Measurements from ENCODE around the gene YPEL3. TPM values are rescaled to one million over a fixed set of nuclear protein-coding genes. Genes with fewer than 3 reads are reported as not detected.
"Not testable (repeated sequence)": the region's sequence is repeated elsewhere in the genome, so short reads cannot be mapped to it uniquely, and the experiment has no call there.

The YPEL3 gene
- total RNA-seq, 1 donor from 2014 or later, result 18.8 TPM

DNA sequence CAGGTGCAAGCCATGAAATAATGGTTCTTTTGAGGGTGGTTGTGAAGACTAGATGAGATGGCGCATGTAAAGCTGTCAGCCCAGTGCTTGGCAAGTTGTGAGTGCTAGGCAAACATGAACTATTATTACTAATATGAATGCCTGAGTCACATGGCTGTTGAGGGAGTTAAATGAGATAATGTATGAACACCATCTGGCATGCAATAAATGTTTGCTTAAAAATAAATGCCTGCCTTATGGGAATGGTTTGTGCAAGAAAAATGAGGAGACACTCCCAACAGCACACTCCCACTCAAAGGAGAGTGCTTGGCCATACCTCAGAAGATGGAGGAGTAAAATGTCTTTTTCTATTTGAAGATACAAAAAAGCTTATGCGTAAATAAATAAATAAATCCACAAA, 23.4 kb upstream of the YPEL3 start:
- no peak for FAIRE-seq
- no peak for DNase-seq (ENCODE audit: low spot score in 2 of 2)

DNA sequence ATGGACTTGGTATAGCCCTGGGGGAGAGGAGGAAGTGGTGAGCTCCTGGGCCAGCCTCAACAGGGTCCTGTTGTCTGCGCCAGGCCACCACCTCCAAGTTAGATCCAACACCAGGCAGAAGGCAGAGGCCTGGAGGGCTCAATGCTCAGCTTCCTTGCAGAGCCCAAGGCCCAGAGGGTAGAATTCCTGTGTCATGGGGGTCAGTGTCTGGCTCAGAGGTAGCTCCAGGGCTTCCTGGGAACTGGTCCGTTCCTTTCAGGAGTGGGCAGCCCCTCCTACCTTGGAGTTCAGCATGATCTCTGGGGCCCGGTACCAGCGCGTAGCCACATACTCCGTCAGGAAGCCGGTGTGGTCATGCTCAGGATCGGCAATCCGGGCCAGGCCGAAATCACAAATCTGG, 21.8 kb upstream of the YPEL3 start:
- no peak for DNase-seq (ENCODE audit: low spot score in 2 of 2)
- FAIRE-seq, result no peak

DNA sequence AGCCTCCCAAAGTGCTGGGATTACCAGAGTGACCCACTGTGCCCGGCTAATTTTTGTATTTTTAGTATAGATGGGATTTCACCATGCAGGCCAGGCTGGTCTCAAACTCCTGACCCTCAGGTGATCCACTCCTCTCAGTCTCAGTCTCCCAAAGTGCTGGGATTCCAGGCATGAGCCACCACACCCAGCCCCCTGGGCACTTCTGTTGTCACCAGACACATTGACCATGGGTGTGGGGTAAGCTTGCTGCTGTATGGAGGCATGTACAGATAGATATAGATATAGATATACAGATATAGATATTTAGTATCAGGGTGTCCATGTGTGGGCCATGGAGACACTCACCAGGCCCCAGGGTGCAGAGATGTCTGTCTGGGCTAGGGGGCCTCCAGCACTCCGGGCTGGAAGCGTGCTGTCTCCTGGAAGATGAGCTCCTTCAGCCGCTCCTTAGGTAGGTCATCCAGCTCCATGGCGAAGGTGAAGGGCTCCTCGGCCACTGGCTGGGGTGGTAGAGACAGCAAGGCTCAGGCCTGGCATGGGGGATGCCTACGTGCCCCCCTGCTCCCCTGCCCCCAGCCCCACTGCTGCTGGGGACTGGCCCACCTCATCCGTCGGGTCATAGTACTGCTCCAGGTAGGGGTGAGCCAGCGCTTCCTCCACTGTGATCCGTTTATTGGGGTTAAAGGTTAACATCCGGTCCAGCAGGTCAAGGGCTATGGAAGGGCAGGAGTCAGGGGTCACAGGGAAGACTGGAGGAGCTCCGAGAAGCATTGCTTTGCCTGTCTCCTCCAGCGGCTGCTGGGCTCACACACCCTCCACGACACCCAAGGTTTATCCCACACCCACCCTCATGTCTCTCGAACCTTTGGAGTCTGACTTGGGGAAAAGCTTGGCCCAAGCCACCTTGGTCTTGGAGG, 20.5 kb upstream of the YPEL3 start:
- FAIRE-seq, result no peak
- no peak for DNase-seq (ENCODE audit: low spot score in 2 of 2)

DNA sequence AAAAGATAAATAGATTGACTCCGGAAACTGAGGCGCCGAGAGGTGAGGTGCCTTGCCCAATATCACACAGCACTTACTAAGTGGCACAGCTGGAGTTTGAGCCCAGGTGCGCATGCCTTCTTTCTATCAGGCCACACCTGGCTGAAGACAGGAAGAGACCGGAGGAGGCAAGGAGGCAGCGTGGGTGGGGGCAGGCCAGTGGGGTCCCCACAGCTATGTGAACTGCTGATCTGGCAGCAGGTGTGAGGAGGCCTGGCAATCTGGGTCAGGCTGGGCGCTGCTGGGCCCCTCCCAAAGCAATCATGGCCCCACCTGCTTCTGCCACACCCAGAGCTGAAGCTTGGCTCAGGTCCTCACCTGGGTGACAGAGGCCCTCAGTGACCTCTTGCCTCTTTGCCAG, 19.2 kb upstream of the YPEL3 start:
- FAIRE-seq, result no peak
- no peak for DNase-seq (ENCODE audit: low spot score in 2 of 2)

DNA sequence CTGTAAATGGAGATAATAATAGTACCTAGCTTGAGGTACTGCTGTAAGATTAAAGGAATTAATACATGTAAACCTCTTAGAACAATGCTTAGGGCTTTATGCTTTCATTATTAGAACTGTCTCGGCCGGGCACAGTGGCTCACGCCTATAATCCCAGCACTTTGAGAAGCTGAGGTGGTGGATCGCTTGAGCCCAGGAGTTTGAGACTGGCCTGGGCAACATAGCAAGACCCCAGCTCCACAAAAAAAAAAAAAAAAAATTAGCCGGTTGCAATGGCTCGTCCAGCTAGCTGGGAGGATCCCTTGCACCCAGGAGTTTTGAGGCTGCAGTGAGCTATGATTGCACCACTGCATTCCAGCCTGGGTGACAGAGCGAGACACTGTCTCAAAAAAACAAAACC, 18.8 kb upstream of the YPEL3 start:
- not testable (repeated sequence) for DNase-seq (ENCODE audit: low spot score in 2 of 2); FAIRE-seq

DNA sequence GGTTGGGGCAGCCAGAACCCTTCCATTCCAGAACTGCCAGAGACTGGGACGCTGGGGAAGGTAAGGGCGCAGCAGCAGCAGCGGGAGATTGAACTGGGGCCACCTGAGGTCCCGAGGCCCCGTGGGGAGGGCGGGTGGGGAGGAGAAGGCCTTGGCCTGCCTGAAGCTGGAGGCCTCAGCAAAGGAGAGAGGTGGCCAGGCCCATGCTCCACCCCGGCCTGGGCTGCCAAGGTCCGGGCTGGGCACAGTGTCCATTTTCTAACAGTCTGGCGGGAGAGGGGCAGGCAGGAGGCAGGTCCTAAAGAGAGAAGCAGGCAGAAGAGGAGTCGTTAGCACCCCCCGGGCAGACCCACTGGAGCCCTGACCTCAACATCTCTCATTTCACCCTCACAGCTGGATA, 18.4 kb upstream of the YPEL3 start:
- DNase-seq (ENCODE audit: low spot score in 2 of 2), result no peak
- no peak for FAIRE-seq

DNA sequence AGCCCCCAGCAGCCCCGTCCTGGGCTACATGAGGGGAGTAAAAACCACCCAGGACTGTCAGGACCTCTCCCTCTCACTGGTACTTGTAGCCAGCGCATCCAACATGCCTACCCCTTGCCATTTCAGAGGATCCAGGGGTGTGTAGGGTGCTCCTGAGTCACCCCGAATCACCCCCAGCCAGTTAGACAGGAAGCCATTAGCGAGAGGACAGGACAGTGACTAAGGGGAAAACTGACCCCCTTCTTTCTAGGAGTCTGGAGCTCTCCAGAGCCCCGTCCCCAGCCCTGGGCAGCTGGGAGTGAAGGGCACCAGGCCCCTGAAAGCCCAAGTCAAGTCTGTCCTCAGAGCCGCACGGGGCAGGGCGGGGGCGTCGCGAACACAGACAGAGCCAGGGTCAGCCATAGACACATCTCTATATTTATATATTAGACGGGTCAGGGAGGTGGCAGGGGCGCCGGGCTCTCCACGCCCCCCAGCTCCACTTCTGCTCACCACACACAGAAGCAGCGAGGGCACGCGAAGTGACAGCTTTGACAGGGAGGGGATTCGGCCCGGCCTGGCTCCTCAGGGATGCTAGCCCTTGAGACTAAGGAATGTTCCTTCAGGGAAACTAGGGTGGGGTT, 17.8 kb upstream of the YPEL3 start:
- DNase-seq (ENCODE audit: low spot score in 2 of 2) (no peak), FAIRE-seq (no peak)

DNA sequence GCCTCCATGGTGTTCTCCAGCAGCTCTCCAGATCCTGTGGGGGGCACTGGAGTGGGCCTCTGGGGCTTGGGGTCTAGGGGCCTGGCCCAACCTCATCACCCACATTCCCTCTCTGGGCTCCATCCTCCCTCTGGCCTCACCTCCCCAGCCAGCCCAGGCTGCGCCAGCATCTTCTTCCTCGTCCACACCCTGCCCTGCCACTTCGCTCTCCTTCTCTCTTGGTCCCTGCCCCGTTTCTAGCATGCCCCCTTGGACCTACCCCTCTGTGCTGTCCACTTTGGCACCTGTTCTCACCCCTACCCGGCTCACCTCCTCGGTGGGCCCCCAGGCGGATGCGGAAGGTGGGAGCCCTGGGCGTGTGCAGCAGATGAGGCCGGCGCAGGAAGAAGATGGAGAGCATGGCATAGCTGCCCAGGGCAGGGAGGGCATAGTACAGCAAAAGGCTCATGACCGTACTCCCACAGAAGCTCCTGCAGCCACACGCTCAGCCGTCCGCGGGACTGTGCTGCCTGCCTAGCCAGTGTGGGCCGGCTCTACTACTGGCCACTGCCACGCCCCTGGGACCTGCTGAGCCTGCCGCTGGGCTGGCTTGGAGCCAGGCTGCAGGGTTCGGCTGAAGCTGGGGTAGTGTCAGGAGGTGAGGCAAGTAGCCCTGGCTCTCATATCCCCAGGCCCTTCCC, 17.2 kb upstream of the YPEL3 start, which contains the start of gene GDPD3:
GDPD3 (minus strand) TSS at position 507 of the 680 bp plus-strand sequence; CDS start at position 448, 59 bp downstream.
- DNase-seq (ENCODE audit: low spot score in 2 of 2) (no peak), FAIRE-seq (no peak)

DNA sequence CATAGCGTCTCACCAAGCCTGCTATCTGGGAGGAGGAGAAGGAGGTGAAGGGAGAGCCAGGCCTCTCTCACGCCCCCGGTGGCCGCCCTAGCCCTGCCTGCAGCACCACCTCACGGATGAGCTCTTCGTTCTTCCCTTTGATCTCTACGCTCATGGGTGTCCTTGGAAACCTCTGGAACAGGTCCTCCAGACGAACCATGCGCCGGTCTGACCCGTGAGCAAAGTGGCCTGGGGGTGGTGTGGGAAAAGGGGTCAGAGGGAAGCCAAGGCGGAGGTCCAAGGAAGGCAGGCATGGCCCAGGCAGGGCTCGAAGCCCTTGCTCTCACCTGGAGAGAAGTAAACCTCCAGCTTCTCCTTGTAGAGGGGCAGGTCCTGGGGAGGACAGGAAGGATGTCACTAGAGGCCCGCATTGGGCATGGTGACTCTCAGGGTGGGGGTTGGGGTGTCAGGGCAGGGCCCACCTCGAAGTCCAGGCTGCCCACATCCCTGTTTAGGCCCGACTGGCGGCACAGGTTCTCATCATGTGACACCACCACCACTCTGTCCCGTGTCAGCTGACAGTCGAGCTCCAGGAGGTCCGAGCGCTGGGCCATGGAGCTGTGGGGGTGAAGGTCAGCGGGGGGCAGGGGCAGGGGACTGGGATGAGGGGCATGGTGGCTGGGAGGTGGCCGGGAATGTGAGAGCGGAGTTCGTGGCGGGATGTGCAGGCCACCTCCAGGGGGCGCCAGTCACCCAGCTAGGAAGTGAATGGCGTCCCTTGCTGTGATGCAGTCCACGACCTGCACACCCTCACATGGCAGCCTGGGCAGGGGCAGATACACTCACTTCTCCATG, 16.4 kb upstream of the YPEL3 start:
- peak in 1 of 2 donors; percentile 73 for DNase-seq (ENCODE audit: low spot score in 2 of 2)
- no peak for FAIRE-seq

DNA sequence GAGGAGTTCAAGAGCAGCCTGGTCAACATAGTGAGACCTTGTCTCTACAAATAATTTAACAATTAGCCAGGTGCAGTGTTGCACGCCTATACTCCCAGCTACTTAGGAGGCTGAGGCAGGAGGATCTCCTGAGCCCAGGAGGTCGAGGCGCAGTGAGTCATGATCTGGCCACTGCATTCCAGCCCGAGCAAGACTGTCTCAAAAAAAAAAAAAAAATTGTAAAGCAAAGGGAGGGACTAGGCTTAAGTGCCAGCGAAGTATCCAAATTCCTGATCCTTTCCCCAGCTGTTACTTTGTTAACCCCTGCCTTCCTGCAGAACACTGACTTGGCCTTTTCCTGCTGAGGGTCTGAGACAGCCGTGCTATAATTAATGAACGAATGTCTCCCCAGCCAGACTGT, 14.6 kb upstream of the YPEL3 start:
- no peak for DNase-seq (ENCODE audit: low spot score in 2 of 2)
- no peak for FAIRE-seq

DNA sequence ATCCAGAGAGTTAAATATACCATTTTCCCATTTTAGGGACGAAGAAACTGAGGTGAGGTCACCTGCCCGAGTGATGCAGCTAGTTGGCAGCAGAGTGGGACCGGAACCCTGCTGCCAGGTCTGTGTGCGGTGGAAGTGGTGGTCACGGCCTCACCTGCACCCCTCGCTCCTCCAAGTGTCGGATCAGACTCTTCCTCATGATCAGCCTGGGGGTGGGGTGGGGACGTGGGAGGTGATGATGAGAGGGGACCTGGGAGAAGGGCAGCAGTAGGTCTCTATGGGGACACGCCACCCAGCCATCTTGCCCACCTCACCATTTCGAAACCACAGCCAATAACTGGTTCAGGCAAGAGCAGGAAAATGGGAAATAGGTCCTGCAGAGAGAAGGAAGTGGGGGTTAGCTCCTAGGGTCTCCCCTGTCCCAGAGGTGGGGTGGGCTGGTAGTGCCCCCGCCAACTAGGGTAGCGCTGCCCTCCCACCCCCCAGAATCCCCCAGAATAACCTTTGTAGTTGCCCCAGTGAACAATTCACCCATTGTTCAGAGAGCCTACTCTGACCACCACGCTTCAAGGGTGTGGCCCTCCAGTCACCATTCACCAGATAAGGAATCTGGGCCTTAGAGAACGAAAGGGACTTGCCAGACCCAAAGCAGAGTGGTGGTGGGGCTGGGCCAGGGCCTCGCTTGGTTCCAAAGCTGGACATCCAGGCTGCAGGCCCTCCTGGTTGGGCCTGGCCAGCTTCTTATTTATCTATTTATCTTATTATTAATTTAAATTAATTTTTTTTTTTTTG, 12.2 kb upstream of the YPEL3 start:
- DNase-seq (ENCODE audit: low spot score in 2 of 2) (no peak), FAIRE-seq (no peak)

DNA sequence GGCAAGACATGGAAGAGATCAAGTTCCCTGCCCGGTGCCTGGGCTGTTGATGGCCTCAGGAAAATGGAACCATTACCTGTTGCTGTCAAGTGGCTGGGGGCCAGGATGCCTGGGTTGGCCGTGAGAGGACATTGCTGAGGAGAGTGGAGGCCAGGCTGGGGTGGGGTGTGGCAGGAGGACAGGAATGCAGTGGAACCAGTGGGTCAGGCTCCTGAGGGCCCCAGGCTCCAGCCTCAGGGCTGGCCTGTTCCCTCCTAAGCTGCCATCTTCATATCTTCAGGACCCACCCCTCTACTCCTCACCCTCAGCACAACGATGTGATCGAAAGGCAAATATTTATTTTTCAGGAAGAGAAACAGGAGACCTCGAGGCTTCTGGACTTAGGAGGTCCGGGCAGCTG, 8.5 kb upstream of the YPEL3 start:
- DNase-seq (ENCODE audit: low spot score in 2 of 2), result no peak
- FAIRE-seq, result no peak

DNA sequence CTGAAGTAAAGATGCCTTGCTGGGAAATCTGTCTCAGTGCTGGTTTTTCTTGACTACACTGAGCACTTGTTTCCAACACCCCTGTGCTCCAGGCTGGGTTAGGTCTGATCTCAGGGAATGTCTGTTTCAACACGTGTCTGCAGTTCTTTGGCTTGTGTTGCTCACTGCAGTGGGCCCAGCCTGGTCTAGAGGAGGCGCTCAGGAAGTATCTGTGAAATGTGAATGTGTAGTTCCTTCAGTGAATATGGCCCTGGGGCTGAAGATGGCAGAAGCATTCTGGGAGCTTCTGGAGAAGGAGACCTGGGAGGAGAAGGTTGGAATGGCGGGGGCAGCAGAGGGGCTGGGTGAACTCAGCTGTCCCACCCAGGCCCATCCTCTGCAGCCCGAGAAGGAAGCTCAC, 8.1 kb upstream of the YPEL3 start:
- FAIRE-seq, result no peak

DNA sequence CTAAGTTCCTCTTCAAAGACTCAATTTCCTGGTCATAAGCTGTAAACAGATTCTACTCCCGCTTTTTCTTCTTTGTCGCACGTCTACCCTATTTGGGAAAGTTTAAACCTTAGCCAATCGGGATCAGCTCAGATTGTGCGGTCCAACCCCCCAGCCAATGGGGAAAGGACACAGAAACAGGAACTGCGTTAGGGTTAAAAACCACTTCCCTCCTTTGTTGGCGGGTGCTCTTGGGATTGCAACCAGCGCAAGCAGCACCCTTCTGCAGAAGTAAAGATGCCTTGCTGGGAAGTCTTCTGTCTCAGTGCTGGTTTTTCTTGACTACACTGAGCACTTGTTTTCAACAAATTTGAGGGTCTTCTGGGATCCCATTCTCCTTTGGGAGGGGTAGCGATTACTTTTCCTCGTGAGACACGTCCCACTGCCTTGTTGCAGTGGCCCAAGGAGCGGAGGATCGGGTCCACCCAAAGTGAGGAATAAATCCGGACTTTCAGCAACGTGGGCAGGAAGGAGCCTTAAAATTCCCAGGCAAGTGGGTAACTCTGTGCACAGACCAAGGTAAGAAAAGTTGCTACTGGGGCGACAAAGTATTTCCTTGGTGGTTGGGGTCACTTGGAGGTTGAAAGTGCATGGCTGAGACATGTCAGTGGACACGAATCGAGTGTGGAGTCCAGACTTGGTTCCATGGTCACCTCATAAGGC, 1.0 kb upstream of the YPEL3 start:
- DNase-seq (ENCODE audit: low spot score in 2 of 2) (no peak), FAIRE-seq (no peak)

More for the DNA sequence above, 8.1 kb upstream of the YPEL3 start:
- DNase-seq (ENCODE audit: low spot score in 2 of 2), result no peak

DNA sequence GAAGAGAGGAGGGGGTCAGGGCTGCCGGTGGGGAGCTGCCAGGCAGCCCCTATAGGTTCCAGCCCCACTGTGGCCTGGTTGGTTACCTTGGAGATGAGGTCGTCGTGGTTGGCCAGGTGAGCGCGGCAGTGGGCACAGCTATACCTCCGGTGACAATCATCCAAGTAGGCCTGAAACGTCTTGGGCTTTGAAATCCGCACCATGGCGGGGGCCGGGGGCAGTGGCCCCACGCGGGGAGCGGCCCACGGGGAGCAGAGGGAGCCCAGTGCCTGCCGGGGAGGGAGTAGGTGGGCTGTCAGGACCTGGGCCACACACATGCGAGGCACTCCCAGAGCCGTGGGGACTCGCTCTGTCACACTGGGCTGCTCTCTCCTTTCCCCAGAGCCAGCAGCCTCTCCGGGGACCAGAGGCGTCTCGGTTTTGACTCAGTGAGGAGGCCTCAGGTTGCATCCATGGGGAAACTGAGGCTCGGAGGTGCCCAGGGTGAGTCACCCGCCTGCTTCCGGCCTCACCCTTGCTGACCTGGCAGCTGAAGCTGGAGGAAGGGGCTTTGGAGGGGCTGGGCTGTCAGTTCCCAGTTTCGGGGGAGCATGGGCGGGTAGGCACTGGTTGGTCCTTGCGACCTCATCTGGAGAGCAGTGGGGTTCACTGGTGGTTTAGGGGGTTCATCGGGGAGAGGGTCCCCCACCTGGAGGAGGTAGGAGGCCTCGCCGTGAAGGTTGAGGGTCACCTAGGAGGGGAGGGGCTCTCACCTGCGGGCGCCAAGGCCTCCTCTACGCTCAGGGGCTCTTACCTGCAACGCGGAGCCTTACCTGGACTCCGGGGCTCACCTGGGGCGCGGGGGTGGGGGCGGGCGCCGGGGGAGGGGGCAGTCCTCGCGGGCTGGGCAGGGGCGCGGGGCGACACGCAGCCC, 591 bp downstream of the YPEL3 start:
- peak; percentile 54 to 62 for DNase-seq (ENCODE audit: low spot score in 2 of 2)
- FAIRE-seq, result no peak

DNA sequence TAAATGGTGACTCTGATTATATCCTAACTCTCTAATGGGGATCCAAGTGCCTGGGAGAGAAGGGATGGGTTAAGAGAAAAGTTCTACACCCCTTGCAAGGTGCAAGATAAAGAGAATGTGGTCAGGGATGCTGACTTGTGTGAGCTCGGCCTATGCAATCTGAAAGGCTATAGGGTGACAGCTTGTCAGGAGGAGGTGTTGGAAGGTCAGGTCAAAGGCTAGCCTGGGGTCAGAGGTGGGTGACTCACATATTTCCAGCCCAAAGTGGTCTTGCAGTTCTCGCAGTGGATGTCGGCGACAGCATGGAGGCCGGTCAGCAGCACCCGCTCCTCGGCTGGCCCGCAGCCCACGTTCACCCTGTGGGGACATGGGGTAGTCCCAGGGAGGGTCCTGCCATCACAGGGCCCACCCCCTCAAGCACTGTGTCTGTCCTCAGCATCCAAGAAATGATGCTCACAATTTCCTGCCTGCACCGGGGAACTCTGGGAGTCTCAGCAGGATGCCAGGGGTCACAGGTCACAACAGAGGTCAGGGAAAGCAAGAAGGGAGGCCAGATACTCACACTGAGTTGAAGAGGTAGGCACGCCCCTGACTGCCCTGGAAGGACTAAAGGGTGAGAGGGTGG, 1.4 kb downstream of the YPEL3 start:
- FAIRE-seq (no peak), DNase-seq (ENCODE audit: low spot score in 2 of 2) (peak in 1 of 2 donors; percentile 20)

DNA sequence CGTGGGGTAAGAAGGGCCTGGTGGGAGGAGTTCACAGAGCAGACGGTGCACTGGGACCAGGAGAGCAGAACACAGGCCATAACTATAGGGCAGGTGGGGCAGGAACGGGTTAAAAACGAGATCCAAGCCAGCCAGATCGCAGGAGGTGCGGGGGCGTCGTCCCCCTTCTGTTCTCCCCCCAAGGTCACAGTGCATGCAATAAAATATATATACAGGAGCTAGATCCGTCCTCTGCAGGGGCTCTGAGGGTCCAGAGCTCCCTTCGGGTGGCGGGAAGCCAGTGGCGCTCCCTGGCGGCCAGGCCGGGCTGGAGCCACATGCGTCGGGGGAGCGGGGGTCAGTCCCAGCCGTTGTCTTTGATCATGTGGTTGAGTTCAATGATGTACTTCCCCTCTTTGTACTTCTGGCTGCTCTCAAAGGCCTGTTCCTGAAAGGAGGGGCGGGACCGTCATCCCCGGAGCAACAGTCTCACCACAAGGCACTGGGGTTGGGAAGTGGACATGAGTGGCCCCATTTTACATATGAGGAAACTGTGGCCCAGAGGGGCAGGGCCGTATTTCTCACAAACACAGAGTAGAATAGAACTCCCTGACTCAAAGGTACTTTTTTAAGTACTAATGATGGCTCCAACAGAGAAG, 3.5 kb downstream of the YPEL3 start:
- no peak for FAIRE-seq

More for the DNA sequence above, 3.5 kb downstream of the YPEL3 start:
- peak; percentile 79 to 83 for DNase-seq (ENCODE audit: low spot score in 2 of 2)

All from frontal cortex (tissue), 4 donors.